GM21529 (cell line): Measurements from ENCODE around the gene ABL2.
A peak's percentile ranks its signal among the peaks of the same experiment; 100 is the strongest.

ENCODE experiments used
- ATAC-seq: cut with Tn5 transposase; IDR thresholded peaks from one replicate; pipeline ENCODE4 v1.9.1; 2021; ENCODE audit not compliant: unreplicated experiment

Gene ABL2

DNA sequence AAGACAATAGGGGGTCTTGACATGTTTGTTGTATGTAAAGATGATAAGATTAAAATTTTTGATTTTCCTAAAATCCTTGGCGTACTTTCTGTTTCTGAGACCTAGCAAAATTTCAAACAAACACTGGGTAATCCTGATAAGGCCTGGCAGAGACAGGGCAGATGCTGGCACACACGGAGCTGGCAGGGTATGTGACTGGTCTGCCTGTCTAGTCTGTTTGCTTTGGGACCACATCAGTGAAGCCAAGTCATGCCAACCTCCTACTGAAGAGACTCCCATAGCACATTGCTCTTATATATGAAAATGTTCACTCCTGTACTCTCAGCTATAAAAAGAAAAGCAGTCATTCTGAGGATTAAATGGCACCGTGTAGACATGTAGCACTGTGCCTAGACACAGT lies 133.6 kb downstream of the ABL2 start:
- no peak for ATAC-seq

DNA sequence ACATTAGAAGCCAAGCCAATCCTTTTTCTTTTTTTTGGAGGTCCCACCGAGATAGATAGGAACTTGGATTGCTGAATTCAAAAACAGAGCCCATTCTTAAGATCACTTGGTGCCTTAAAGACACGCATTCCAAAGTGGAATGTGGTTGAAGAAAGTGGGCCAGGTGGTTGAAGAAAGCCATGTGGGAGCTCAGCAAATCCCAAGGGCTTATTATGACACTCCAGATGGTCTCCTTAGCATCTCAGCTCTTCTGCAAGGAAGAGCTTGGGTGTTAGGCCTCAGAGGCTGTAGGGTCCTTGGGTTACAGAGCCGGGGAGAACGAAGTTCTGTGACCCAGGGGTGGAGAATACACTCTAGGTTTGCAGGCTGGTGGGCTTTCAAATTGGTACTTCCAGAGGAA lies 134.1 kb downstream of the ABL2 start:
- ATAC-seq: no peak

DNA sequence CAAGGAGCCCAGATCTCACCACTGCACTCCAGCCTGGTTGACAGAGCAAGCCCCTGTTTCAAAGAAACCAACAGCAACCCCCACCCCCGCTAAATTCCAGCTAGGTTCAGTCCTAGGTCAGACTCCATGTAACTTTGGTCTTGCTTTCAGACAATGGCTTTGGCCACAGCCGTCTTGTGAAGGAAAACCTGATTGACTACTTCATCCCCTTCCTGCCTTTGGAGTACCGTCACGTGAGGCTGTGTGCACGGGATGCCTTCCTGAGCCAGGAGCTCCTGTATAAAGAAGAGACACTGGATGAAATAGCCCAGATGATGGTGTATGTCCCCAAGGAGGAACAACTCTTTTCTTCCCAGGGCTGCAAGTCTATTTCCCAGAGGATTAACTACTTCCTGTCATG lies 134.7 kb downstream of the ABL2 start:
- no peak for ATAC-seq

- ATAC-seq: no peak
Observed at GRCh38 chr1:179092896-179093461, 136.5 kb downstream of the ABL2 start.

- no peak for ATAC-seq
Observed at GRCh38 chr1:179091691-179092165, 137.7 kb downstream of the ABL2 start.

GRCh38 chr1:179090923-179091322 lies 138.6 kb downstream of the ABL2 start:
- no peak for ATAC-seq

DNA sequence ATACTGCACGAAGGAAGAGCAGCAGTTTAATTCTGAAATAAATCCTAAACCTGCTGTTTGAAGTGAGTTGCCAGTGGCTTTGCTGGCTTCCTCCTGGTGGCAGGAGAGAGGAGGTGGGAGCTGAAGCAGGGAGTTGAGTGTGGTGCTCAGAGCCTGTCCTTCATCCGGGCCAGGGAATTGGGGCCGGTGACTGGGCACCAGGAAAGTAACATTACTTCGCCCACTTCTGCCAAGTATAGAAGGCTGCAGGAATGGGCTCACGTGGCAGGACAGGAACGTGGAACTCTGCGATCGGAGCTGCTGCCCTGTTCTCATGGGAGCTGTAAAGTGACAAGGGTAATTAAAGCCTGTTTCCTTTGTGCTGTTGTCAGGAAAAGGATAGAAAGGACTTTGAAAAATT lies 139.0 kb downstream of the ABL2 start:
- no peak for ATAC-seq

DNA sequence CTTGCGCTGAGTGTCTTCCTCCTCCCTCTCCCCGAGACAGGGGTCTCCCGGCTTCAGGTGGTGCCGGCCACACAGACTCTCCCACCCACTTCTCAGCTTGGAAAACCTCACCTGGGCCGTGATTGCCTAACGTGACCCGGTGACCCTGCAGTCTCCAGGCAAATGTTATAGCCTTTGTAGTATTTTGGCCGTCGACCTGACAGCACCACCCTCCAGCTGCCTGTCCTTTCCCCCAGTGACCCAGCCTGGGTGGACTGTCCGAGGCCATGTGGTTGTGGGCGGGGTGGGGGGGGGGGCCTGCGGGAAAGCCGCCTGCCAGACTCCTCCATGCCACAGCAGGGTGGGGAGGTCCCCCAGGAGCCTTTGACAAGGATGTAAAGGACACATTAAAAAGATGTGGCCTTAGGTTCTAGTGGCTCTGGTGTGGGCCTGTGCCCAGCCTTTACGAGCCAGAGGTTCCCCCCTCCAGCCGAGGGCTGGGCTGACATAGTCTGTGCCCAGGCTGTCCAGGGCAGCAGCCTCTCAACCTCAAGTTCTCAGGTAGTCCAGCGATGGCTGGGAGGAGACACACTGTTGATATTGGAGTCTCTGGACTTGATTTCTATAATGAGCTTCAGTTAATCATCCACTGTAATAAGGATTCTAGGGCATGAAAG lies 139.5 kb downstream of the ABL2 start:
- ATAC-seq: no peak

- ATAC-seq: no peak
Observed at GRCh38 chr1:179087665-179088064, 141.8 kb downstream of the ABL2 start.

GRCh38 chr1:179083533-179083932 lies 145.9 kb downstream of the ABL2 start:
- ATAC-seq: no peak

DNA sequence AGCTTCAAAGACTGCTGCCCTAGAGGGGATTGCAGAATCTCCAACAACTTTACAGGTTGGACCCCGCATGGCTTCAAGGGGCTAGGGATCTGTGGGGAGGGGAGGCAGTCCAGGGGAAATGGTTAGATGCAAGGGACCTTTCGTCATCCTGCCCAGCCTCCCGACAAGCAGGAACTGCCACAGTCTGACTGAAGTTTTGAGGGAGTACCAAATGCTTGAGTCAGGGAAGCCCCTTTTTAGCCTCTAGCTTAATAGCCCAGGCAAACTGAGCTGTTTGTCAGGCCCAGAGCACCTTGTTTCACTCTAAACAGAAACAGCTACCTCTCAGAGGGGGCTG lies 146.5 kb downstream of the ABL2 start:
- peak; percentile 1 for ATAC-seq

- peak; percentile 10 for ATAC-seq
Observed at GRCh38 chr1:179082333-179082998, 147.0 kb downstream of the ABL2 start.

DNA sequence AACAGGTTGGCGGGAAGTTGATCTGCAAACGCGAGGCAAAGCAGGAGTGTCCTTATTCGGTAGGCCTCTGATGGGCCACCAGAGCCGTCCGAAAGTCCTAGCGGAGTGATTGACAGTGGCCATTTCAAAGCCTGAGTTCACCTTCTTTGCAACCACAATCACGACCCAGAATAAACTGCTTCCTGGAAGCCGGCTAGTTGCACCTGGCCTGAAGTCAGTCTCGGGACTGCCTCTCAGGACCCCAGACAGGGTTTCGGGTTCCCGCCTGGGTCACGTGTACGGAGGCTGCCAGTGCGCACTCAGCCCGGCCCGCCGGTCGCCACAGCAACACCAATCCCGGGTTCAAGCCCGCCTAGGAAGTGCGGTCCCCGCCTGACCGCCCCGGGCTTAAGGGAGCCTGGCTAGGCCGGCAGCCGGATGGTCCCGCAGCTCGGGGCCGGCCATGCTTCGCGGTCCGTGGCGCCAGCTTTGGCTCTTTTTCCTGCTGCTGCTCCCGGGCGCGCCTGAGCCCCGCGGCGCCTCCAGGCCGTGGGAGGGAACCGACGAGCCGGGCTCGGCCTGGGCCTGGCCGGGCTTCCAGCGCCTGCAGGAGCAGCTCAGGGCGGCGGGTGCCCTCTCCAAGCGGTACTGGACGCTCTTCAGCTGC lies 147.7 kb downstream of the ABL2 start, which contains the start of gene TOR3A:
TSS of gene TOR3A (plus strand) at position 384 of the 646 bp plus-strand sequence. CDS start at position 443, 59 bp downstream.
- peak; percentile 87 for ATAC-seq

DNA sequence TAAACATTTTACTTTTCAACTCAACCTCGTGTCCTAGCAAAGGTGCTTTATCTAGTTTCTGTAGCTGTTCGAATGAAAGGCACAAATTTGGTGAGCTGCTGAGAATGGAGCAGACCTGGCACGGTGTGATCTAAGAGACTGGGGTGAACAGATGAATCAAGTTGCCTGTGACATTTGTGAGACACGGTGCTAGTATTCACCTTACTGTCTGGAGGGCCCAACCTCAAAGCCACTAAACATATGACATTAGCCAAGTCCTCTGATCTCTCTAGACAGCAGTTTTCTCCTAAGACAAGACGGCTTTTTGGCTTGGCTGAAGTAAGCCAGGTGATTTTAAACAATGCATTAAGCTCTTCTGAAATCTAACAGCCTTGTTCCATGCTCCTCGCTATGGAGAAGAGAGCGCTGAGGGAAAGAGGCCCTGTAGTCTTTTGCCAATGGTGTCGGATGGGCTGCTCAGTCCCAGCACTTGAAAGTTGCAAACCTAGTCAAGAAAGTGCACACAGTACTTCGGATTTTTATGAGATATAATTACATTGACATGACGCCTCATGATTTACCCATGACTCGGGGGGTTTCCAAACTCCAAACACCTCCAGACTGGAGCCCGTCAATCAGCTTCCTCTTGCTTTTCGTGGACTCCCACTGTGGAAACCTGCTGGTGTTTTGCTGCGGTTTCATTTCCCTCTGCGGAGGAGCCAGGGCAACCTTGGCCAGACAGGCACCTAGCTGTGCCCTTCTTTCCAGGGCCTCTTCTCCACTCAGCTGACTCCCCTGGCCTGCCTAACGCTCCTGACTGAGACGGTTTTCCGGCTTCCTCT lies 148.4 kb downstream of the ABL2 start:
- ATAC-seq: no peak

DNA sequence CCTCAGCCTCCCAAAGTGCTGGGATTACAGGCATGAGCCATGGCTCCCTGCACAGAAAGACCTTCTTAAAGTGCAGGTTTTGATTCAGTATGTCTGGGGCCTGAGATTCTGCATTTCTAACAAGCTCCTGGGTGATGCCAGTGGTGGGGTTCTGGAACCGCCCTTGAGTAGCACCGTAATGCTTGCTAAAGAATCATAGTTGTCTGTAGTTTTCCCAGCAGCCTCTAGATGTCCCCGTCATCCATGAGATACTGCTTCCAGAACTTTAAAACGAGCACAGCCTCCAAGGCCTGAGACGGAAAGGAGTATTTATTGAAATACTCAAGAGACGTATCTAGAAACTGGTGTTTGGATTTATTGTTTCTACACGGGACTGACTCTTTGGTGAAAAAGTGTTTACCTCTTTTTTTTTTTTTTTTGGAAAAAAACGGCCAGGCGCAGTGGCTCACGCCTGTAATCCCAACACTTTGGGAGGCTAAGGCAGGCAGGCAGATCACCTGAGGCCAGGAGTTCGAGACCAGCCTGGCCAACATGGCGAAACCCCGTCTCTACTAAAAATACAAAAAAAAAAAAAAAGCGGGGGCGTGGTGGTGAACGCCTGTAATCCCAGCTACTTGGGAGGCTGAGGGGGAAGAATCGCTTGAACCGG lies 150.2 kb downstream of the ABL2 start:
- ATAC-seq: peak; percentile 18

DNA sequence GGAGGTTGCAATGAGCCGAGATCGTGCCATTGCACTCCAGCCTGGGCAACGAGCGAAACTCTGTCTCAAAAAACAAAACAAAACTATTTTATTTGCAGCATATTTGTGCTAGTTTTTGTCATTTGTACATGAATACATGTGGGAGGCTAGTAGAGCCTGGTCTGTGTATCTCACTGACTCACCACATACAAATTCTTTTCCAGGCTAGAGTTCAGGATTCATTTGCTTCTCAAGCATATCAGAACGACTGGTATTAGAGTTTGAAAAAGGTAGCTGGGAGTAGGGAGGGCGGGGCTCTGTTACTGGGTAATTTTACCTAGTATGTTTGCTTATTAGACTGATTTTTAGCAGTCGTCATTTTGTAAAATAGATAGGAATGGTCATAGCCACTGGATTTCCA lies 152.1 kb downstream of the ABL2 start:
- no peak for ATAC-seq

- no peak for ATAC-seq
Observed at GRCh38 chr1:179066471-179066870, 163.0 kb downstream of the ABL2 start.

DNA sequence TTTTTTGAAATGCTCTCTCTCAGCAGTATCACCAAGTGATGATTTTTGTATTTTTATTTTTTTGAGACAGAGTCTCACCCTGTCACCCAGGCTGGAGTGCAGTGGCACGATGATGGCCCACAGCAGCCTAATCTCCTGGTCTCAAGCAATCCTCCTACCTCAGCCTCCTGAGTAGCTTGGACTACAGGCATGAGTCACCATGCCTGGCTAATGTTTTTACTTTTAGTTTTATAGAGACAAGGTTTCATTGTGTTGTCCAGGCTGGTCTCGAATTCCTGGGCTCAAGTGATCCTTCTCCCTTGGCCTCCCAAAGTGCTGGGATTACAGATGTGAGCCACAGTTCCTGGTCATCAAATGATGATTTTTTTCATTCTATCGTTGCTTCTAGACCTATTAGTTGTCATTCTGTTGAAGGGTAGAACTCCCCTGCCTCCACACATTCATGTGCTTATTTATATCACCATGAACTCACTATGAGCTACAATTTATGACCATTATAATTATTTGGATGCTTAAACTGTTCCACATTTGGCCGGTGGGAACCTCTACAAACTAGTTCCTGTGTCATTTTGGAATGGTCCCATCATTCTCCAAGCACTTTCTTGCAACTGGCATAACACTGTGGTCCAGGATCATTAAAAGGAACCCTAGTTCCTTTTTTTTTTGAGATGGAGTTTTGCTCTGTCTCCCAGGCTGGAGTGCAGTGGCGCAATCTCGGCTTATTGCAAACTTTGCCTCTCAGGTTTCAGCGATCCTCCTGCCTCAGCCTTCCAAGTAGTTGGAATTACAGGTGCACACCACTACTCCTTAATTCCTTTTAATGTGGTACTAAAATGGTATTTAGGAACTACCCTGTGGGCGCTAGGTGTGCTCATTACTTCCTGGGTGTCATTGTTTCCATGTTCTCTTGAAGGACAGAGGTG lies 167.9 kb downstream of the ABL2 start:
- no peak for ATAC-seq
